NCI-H526 (cell line): ENCODE data around the gene LAG3.

Experiments used
- DNase-seq, 2 experiments: peaks; one replicate each; lab custom pipeline; 2025; lab: John Stamatoyannopoulos, UW

The LAG3 gene

DNA sequence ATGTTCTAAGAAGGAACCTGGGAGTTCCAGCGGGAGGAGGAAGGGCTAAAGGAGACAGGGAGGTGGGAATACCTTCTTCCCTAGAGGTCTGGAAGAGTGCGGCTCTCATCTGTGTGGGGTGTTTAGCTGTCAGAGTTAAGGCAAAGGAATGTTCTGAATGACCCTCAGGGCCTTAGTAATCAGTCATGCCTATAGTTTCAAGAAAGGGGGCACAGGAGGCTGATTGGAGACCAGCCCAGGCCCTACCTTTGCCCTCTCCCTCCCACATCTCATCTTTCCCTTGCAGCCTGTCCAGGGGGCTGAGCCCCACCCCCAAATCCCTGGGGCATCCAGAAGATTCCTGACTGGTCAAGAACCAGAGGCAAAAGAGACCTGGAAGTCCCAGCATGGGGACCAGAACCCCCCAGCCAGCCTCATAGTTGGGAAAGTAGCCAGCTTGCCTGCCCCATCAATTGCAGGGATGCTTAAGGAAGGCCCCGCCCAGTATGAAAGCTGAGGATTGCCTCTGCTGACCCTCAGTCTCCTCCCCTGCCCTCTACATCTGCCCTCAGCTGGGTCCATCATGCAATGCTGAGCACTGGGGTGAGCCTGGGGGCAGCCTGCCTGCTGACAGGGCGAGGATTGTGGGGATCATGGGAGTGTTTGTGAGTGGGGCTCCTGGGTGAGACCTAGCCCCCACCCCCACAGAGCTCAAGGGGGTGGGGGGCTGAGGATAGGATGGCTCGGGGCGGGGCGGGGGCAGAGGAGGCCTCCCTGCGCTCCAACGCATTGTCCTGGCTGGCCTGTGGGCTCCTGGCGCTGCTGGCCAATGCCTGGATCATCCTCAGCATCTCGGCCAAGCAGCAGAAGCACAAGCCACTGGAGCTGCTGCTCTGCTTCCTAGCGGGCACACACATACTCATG lies 51.1 kb downstream of the LAG3 start:
- DNase-seq, result no peak

DNA sequence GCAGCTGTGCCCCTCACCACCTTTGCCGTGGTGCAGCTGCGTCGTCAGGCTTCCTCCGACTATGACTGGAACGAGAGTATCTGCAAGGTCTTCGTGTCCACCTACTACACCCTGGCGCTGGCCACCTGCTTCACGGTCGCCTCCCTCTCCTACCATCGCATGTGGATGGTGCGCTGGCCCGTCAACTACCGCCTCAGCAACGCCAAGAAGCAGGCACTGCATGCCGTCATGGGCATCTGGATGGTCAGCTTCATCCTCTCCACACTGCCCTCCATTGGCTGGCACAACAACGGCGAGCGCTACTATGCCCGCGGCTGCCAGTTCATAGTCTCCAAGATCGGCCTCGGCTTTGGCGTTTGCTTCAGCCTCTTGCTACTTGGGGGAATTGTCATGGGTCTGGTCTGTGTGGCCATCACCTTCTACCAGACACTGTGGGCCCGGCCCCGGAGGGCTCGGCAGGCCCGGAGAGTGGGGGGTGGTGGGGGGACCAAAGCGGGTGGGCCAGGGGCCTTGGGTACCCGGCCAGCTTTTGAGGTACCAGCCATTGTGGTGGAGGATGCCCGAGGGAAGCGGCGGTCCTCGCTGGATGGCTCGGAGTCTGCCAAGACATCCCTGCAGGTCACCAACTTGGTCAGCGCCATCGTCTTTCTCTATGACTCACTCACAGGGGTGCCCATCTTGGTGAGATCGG lies 51.9 kb downstream of the LAG3 start:
- DNase-seq, result peak in 1 of 2 experiments; percentile 33

DNA sequence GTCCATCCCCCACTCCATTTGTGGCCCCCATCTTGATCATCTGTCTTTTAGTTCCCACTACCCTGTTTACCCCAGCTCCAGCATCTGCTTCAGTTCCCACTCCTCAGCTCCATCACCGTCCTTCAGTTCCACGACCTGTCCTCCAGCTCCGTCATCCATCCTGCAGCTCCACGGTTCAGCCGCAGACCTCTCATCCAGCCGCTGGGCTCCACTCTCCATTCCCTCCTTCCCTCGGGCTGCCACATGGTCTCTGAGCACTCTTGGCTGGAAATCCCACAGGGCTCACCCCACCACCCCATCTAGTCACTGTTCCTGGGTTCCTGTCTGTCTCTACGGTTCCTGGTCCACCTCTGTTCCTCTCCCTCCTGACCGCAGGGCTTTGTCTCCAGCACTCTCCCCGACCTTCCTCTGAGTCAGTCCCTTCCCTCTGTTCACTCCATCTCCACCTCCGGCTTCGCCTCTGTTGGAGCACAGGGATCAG lies 52.6 kb downstream of the LAG3 start:
- DNase-seq, result peak in 1 of 2 experiments; percentile 57

DNA sequence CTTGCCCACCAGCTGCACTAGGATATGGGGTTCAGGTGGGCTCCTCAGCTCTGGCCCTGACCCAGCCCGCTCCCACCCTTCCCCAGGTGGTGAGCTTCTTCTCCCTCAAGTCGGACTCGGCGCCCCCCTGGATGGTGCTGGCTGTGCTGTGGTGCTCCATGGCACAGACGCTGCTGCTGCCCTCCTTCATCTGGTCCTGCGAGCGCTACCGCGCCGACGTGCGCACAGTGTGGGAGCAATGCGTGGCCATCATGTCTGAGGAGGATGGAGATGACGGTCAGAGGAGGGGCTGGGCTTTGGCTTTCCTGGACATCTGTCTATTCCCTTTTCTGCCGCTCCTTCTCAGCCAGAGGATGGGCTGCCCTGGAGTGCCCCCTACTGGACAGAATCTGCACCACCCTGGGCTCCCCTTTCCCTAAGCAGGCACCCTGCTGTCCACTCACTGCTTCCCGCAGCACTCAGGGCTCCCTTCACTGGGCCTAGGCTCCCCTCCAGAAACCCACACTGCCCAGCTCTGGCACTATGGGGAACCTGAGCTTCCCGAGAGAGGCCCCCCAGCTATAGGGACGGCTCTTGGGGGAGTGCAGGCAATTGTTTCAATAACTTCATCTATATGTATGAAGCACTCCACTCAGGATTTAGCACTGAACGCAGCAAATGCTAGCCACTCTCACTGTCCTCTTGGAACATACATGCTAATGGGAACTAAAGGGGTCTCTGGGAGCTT lies 53.2 kb downstream of the LAG3 start:
- DNase-seq, result peak; percentile 40 to 84

- no peak for DNase-seq
Observed at GRCh38 chr12:6826125-6826733, 53.9 kb downstream of the LAG3 start.

DNA sequence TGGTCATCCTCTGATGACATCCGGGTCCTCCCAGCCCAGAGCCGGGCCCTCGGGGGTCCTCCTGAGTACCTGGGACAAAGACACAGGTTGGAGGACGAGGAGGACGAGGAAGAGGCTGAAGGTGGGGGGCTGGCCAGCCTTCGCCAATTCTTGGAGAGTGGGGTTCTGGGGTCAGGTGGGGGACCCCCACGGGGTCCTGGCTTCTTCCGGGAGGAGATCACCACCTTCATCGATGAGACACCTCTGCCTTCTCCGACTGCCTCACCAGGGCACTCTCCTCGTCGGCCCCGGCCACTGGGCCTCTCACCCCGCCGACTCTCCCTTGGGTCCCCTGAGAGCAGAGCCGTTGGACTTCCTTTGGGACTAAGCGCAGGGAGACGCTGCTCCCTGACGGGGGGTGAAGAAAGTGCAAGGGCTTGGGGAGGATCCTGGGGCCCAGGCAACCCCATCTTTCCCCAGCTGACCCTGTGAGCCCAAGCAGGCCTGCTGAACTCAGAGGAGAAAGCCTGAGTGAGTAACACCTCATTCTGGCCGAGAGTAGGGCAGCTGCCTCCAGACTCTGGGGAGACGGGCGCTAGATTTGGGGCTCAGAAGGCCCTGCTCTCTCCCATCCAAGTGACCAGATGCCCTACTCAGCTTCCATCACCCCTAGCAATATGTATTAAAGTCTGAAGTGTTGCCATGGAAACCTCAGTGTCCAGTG lies 54.6 kb downstream of the LAG3 start:
- DNase-seq, result no peak

DNA sequence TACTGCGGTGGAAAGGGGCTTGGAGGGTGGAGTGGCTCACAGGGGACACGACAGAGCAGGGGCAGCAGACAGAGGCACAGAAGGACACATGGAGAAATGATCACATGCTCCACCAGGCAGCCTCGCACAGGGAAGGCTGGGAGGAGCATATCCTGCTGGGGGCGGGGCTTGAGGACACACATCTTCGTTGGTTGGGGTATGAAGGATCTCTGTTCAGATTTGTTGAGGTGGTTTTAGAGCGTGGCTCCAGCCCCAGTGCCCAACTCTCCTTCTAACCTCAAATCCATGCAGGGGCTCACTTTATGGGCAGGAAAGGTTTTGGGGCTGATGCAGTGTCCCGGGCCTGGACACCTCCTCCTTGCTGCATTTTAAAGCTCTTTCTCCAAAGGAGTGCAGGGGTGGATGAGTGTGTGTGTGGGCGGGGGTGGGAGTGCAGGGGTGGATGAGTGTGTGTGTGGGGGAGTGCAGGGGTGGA lies 55.2 kb downstream of the LAG3 start:
- peak; percentile 71 to 94 for DNase-seq
